NK-92 (cell line): ENCODE data around the gene NOL4L.

ENCODE experiments used
- DNase-seq: peaks from one replicate; lab custom pipeline; 2025; ENCODE audit not compliant: unreplicated experiment; lab: John Stamatoyannopoulos, UW

NOL4L gene

GRCh38 chr20:32563311-32564272 is 21.5 kb downstream of the NOL4L start:
- no peak for DNase-seq

GRCh38 chr20:32562495-32562911 is 22.6 kb downstream of the NOL4L start:
- no peak for DNase-seq

GRCh38 chr20:32560989-32561830 is 23.9 kb downstream of the NOL4L start:
- DNase-seq, result no peak

- DNase-seq, result no peak
Measured at GRCh38 chr20:32560482-32560988, 24.6 kb downstream of the NOL4L start.

GRCh38 chr20:32559753-32560380 is 25.3 kb downstream of the NOL4L start:
- DNase-seq, result no peak

- no peak for DNase-seq
Measured at GRCh38 chr20:32559205-32559752, 25.9 kb downstream of the NOL4L start.

- DNase-seq, result no peak
Measured at GRCh38 chr20:32558526-32558925, 26.6 kb downstream of the NOL4L start.

- DNase-seq, result no peak
Measured at GRCh38 chr20:32557319-32557718, 27.8 kb downstream of the NOL4L start.

- DNase-seq, result no peak
Measured at GRCh38 chr20:32556312-32557184, 28.6 kb downstream of the NOL4L start.

GRCh38 chr20:32555584-32555983 is 29.5 kb downstream of the NOL4L start:
- no peak for DNase-seq

GRCh38 chr20:32554965-32555289 is 30.2 kb downstream of the NOL4L start:
- DNase-seq, result no peak

GRCh38 chr20:32553618-32554017 is 31.5 kb downstream of the NOL4L start:
- DNase-seq, result no peak

- DNase-seq, result no peak
Measured at GRCh38 chr20:32551693-32552092, 33.4 kb downstream of the NOL4L start.

GRCh38 chr20:32549842-32550241 is 35.3 kb downstream of the NOL4L start:
- no peak for DNase-seq

- no peak for DNase-seq
Measured at GRCh38 chr20:32547753-32548034, 37.4 kb downstream of the NOL4L start.

- DNase-seq, result no peak
Measured at GRCh38 chr20:32546918-32547752, 38.0 kb downstream of the NOL4L start.

GRCh38 chr20:32544893-32545840 is 40.0 kb downstream of the NOL4L start:
- DNase-seq, result no peak

GRCh38 chr20:32544260-32544722 is 40.8 kb downstream of the NOL4L start:
- DNase-seq, result no peak
